Kidney (tissue), 14 donors: ENCODE results near the gene ZFAND3. TPM values are rescaled to one million over a fixed set of nuclear protein-coding genes. Genes with fewer than 3 reads are reported as not detected.

ENCODE experiments used
- DNase-seq, 5 donors: peaks; one replicate each; pipeline ENCODE4 v3.0.0-alpha.2; 2013 to 2020
- FAIRE-seq: peaks from 2 replicates; lab custom pipeline; 2012; peaks lifted over from hg19 to GRCh38; lab: Jason Lieb, UNC
- H3K27ac ChIP-seq, 2 donors: one replicate each; pipeline ENCODE4 v1.7.0; 2013; ENCODE audit warnings: low read depth in 2 of 2, low read length in 2 of 2, inconsistent platforms in 1 of 2
- H3K27me3 ChIP-seq: one replicate; pipeline ENCODE4 v1.7.1; 2013; ENCODE audit warnings: low read length, inconsistent platforms; ENCODE audit not compliant: control insufficient read depth, insufficient read depth
- H3K36me3 ChIP-seq, 3 donors: one replicate each; pipeline versions ENCODE4 v1.7.0 to v1.7.1; 2013; ENCODE audit warnings: low read length in 3 of 3, control low read depth in 1 of 3, inconsistent platforms in 1 of 3; ENCODE audit not compliant: insufficient read depth in 3 of 3, control insufficient read depth in 2 of 3
- H3K4me1 ChIP-seq, 3 donors: one replicate each; pipeline versions ENCODE4 v1.7.0 to v1.7.1; 2013; ENCODE audit warnings: low read length in 3 of 3, inconsistent platforms in 1 of 3, low read depth in 1 of 3; ENCODE audit not compliant: control insufficient read depth in 2 of 3, insufficient read depth in 2 of 3
- H3K4me3 ChIP-seq, 3 donors: one replicate each; pipeline versions ENCODE4 v1.7.0 to v1.8.1; 2013; ENCODE audit warnings: low read length in 3 of 3, control low read depth in 1 of 3, inconsistent platforms in 1 of 3
- H3K9ac ChIP-seq, 3 donors: one replicate each; pipeline versions ENCODE4 v1.7.0 to v1.7.1; 2013; ENCODE audit warnings: low read length in 3 of 3, control low read depth in 1 of 3, inconsistent platforms in 1 of 3
- H3K9me3 ChIP-seq, 3 donors: one replicate each; pipeline versions ENCODE4 v1.7.0 to v1.7.1; 2013; ENCODE audit warnings: low read length in 3 of 3, control low read depth in 1 of 3, inconsistent platforms in 1 of 3; ENCODE audit not compliant: control insufficient read depth in 2 of 3, insufficient read depth in 1 of 3
- intact Hi-C: fragments of 100-400 bp; cut with DNase I; formaldehyde crosslinking; loops from one replicate; pipeline ENCODE4 v1.11.1; 2022
- polyA plus RNA-seq: library from polyadenylated mRNA; stranded (reverse); fragments of 350-450 nt; fragmentation: Illumina TruSeq; extraction: RNeasy Lipid Tissue Mini Kit (QIAGEN cat#74804); gene quantifications from one replicate; pipeline ENCODE4 v1.2.3, GENCODE V29; 2014; ENCODE audit warnings: low read depth, low replicate concordance; ENCODE audit not compliant: insufficient read depth
- total RNA-seq: library from RNA; stranded (reverse); fragmentation: NEBNext Ultra II Directional; extraction: Animal tissue kit (Norgen Biotek cat#: 25700); gene quantifications from one replicate; pipeline ENCODE4 v1.2.1, GENCODE V29; 2021
- TF ChIP-seq, protein P1 (sequence below): IDR thresholded peaks from 3 replicates; pipeline ENCODE4 v1.5.1; 2012; ENCODE audit warnings: mild to moderate bottlenecking, moderate library complexity, borderline replicate concordance; ENCODE audit not compliant: insufficient read depth; ENCODE audit errors: extremely low read depth
- donor health status: control.
- donor health status: control.
- donor health status: control.
- donor health status: control.
- donor health status: control.
- donor health status: DM: yes; HTN: yes; CAD: no.
- donor health status: Normal renal cell carcinoma (clear cell type).

Gene ZFAND3
- total and polyA plus RNA-seq, 2 donors from 2014 or later: 44.6 to 104 TPM

GRCh38 chr6:38116248-38116647 lies 296.7 kb downstream of the ZFAND3 start:
- TF ChIP-seq, protein P1, sequence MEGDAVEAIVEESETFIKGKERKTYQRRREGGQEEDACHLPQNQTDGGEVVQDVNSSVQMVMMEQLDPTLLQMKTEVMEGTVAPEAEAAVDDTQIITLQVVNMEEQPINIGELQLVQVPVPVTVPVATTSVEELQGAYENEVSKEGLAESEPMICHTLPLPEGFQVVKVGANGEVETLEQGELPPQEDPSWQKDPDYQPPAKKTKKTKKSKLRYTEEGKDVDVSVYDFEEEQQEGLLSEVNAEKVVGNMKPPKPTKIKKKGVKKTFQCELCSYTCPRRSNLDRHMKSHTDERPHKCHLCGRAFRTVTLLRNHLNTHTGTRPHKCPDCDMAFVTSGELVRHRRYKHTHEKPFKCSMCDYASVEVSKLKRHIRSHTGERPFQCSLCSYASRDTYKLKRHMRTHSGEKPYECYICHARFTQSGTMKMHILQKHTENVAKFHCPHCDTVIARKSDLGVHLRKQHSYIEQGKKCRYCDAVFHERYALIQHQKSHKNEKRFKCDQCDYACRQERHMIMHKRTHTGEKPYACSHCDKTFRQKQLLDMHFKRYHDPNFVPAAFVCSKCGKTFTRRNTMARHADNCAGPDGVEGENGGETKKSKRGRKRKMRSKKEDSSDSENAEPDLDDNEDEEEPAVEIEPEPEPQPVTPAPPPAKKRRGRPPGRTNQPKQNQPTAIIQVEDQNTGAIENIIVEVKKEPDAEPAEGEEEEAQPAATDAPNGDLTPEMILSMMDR: no peak
- Histone ChIP-seq H3K36me3 (peaks cover 0 to 9% (median 0%) of the 10 kb centered on the region in 3 donors), H3K27ac (peak overlapping the region; percentile 53 to 85), H3K27me3 (no peaks in the 10 kb centered on the region), H3K9me3 (no peaks in the 10 kb centered on the region), H3K4me1 (peaks cover 0 to 17% (median 9%) of the 10 kb centered on the region in 3 donors), H3K4me3 (peak overlapping the region in 2 of 3 donors; percentile 14 to 19), H3K9ac (no peak overlapping the region)
- DNase-seq (peak in 1 of 5 donors; percentile 11), FAIRE-seq (no peak)
- intact Hi-C loops: no loop called here

- Histone ChIP-seq H3K4me1 (peaks cover 0 to 17% (median 9%) of the 10 kb centered on the region in 3 donors), H3K36me3 (peaks cover 0 to 9% (median 2%) of the 10 kb centered on the region in 3 donors), H3K4me3 (no peak overlapping the region), H3K9me3 (no peaks in the 10 kb centered on the region), H3K9ac (no peak overlapping the region), H3K27ac (peak overlapping the region in 1 of 2 donors; percentile 16), H3K27me3 (no peaks in the 10 kb centered on the region)
- DNase-seq: no peak
- no peak for FAIRE-seq
- intact Hi-C loops: no loop called here
- TF ChIP-seq, protein P1: no peak
Observed at GRCh38 chr6:38117281-38117680, 297.8 kb downstream of the ZFAND3 start.

DNA sequence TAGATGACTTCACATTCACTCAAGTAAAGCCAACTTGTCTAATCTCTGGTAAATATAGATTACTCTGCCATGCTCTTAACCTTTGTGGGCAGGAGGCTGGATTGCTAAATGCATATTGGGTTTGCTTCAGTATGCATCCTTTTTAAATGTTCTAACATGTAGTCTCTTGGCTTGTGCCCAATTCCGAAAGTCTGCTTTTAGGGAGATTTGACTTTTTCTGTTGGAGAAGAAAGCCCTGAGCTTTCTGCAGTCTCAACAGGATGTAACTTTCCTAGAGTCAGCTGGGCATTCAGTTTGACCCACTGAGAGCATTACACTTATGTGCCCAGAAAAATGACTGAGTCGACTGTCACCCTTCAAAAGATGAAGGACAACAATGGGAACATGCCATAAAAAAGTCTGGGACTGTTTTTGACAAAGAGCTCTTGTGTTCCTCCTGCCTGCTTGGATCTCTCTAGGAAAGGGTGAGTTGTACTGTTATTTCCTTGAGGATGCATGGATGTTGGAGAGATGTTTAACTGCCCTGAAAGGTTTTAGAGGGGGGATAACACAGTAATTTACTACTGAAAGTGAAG lies 299.4 kb downstream of the ZFAND3 start:
- DNase-seq (no peak), FAIRE-seq (no peak)
- TF ChIP-seq, protein P1: no peak
- H3K4me3 ChIP-seq: no peak overlapping the region
- no peaks in the 10 kb centered on the region for H3K9me3 ChIP-seq
- H3K9ac ChIP-seq: no peak overlapping the region
- no peaks in the 10 kb centered on the region for H3K27me3 ChIP-seq
- peaks cover 0 to 17% (median 13%) of the 10 kb centered on the region in 3 donors for H3K4me1 ChIP-seq
- intact Hi-C loops: no loop called here
- peaks cover 0 to 9% (median 2%) of the 10 kb centered on the region in 3 donors for H3K36me3 ChIP-seq
- H3K27ac ChIP-seq: no peak overlapping the region
